AG09309 (cell line): ENCODE measurements around the gene PAXX.

Experiments
- DNase-seq: peaks from one replicate; pipeline ENCODE4 v3.0.0-alpha.2; 2010; ENCODE audit warnings: low read depth
- H3K4me3 ChIP-seq: 2 replicates; pipeline ENCODE4 v1.5.1; 2011; ENCODE audit warnings: mild to moderate bottlenecking, low read depth, low read length, moderate library complexity; ENCODE audit not compliant: control insufficient read depth
- TF ChIP-seq, protein P1 (sequence below): IDR thresholded peaks from 2 replicates; pipeline ENCODE4 v1.5.1; 2011; ENCODE audit warnings: mild to moderate bottlenecking, low read depth, low read length, inconsistent platforms; ENCODE audit not compliant: insufficient read depth, control insufficient read depth; ENCODE audit errors: missing control alignments

The PAXX gene

GRCh38 chr9:136962163-136962562, 30.1 kb upstream of the PAXX start:
- DNase-seq = no peak
- no peak overlapping the region for H3K4me3 ChIP-seq
- TF ChIP-seq, protein P1, sequence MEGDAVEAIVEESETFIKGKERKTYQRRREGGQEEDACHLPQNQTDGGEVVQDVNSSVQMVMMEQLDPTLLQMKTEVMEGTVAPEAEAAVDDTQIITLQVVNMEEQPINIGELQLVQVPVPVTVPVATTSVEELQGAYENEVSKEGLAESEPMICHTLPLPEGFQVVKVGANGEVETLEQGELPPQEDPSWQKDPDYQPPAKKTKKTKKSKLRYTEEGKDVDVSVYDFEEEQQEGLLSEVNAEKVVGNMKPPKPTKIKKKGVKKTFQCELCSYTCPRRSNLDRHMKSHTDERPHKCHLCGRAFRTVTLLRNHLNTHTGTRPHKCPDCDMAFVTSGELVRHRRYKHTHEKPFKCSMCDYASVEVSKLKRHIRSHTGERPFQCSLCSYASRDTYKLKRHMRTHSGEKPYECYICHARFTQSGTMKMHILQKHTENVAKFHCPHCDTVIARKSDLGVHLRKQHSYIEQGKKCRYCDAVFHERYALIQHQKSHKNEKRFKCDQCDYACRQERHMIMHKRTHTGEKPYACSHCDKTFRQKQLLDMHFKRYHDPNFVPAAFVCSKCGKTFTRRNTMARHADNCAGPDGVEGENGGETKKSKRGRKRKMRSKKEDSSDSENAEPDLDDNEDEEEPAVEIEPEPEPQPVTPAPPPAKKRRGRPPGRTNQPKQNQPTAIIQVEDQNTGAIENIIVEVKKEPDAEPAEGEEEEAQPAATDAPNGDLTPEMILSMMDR = no peak

DNA sequence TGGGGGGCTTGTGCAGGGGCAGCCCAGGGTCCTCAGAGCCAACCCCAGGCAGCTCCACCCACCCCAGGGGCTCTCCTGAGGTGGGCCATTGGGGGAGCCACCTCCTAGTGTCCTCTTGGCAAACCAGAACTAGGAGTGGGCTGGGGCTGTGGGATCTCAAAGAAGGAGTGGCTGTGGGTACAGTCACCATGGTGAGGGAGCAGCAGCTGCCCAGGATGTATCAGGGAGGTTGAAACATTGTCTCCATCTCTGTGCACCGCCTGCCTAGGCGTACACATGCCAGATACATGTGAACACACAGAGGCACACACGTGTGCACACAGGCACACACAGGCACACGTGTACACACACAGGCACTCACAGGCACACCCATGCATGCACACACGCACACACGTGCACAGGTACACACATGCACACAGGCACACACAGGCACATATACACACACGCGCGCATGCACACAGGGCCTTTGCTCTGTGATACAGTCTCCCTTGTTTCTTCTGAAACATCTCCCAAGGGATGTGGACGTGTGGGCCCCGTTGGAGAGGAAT, 29.4 kb upstream of the PAXX start:
- DNase-seq = no peak
- no peak overlapping the region for H3K4me3 ChIP-seq
- TF ChIP-seq, protein P1 = no peak

DNA sequence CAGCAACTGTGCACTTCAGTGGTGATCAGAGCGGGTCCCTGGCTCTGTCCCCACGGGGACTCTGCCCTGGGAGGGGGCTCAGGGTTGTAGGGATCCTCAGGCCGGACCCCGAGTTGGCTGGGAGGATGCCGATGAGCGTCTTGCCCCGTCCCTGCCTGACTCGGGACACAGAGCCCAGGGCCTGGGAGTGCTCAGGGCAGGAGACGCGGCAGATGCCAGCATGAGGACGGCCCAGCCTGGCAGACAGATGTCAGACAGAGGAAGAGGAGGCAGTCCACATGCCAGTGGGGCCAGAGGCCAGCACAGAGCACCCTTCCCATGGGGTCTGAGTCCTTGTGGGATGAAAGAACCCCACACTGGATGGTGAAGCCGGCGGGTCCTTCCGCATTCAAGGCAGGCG, 28.9 kb upstream of the PAXX start:
- no peak for DNase-seq
- TF ChIP-seq, protein P1 = no peak
- no peak overlapping the region for H3K4me3 ChIP-seq

- TF ChIP-seq, protein P1 = no peak
- no peak for DNase-seq
- no peak overlapping the region for H3K4me3 ChIP-seq
These were observed 28.5 kb upstream of the PAXX start for GRCh38 chr9:136963751-136964150.

DNA sequence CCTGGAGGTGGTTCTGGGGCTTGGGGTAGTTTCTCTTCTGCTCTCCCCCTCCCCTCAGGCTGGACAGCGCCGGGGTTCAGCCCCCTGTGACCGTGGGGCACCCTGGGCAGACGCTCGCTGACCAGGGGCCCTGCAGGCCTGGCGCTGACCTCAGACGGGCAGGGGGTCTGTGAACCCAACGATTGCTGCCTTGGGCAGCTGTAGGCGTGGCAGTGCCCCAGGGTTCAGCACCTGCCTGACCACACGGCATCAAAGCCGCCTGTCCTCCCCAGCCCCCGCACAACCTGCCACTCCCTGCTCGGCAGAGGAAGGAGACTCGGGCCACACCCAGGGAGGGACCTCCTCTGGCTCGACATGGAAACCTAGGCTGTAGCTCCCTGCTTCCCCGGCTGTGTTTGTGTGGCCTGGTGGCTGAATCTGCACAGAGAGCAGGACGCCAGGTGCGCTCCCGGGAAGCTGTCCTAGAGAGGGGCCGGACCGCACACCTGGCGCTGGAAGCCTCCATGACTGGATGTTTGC, 28.0 kb upstream of the PAXX start:
- no peak overlapping the region for H3K4me3 ChIP-seq
- TF ChIP-seq, protein P1 = no peak
- no peak for DNase-seq

DNA sequence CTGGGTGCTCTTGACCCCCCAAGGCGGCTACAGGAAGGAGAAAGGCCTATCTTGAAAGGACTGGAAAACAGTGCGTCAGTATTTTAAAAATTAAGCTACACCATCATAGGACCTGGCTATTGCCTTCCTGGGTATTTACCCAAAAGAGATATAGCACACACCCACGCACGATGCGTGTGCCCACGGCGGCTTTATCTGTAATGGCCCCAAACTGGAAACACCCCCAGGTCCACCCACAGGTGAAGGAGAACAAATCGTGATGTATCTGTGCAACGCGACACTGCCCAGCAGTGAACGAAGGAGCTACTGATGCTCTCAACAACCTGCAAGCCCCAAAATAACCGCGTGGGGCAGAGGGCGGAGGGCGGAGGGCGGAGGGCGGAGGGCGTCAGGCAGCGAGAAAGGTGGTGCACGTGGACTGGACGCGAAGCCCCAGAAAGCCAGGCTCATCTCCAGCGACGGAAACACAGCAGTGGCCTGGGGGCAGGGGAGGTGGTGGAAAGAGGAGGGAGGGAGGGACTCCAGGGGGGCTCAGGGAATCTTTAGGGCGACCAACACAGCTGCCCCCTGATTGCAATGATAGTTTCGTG, 27.3 kb upstream of the PAXX start:
- H3K4me3 ChIP-seq = no peak overlapping the region
- TF ChIP-seq, protein P1 = no peak
- no peak for DNase-seq
